Liver (tissue), 9 donors: Measurements from ENCODE around the gene LAD1. TPM values are rescaled to one million over a fixed set of nuclear protein-coding genes. Genes with fewer than 3 reads are reported as not detected.

Experiments
- DNase-seq: peaks from one replicate; pipeline ENCODE4 v3.0.0-alpha.2; 2017; ENCODE audit warnings: low spot score
- H3K27ac ChIP-seq, 2 donors: one replicate each; pipeline ENCODE4 v1.7.0; 2013; ENCODE audit warnings: inconsistent platforms in 2 of 2, low read length in 2 of 2, control low read depth in 1 of 2, low read depth in 1 of 2, mild to moderate bottlenecking in 1 of 2
- H3K27me3 ChIP-seq, 4 donors: one replicate each; pipeline versions ENCODE4 v1.6.1 to v1.7.0; 2013; ENCODE audit warnings: low read length in 3 of 4, inconsistent platforms in 1 of 4, mild to moderate bottlenecking in 1 of 4, moderate library complexity in 1 of 4; ENCODE audit not compliant: control insufficient read depth in 4 of 4, insufficient read depth in 4 of 4
- H3K36me3 ChIP-seq, 4 donors: one replicate each; pipeline versions ENCODE4 v1.6.1 to v1.7.0; 2013; ENCODE audit warnings: low read length in 3 of 4, mild to moderate bottlenecking in 3 of 4, low read depth in 1 of 4, moderate library complexity in 1 of 4; ENCODE audit not compliant: control insufficient read depth in 4 of 4, insufficient read depth in 3 of 4
- H3K4me1 ChIP-seq, 4 donors: one replicate each; pipeline versions ENCODE4 v1.6.1 to v1.7.0; 2013; ENCODE audit warnings: low read length in 3 of 4, mild to moderate bottlenecking in 3 of 4, moderate library complexity in 1 of 4; ENCODE audit not compliant: control insufficient read depth in 4 of 4, insufficient read depth in 4 of 4
- H3K4me3 ChIP-seq, 3 donors: one replicate each; pipeline versions ENCODE4 v1.6.1 to v1.7.0; 2013; ENCODE audit warnings: low read length in 3 of 3, control low read depth in 1 of 3, low read depth in 1 of 3, mild to moderate bottlenecking in 1 of 3
- H3K9ac ChIP-seq, 2 donors: one replicate each; pipeline ENCODE4 v1.7.0; 2013; ENCODE audit warnings: low read length in 2 of 2, mild to moderate bottlenecking in 2 of 2, moderate library complexity in 2 of 2, control low read depth in 1 of 2, low read depth in 1 of 2
- H3K9me3 ChIP-seq, 4 donors: one replicate each; pipeline versions ENCODE4 v1.6.1 to v1.7.0; 2013; ENCODE audit warnings: low read length in 3 of 4; ENCODE audit not compliant: control insufficient read depth in 4 of 4
- EGR1 ChIP-seq, 2 donors: IDR thresholded peaks; 2 replicates each; pipeline ENCODE4 v1.6.1; 2016 to 2018; ENCODE audit warnings: antibody characterized with exemption in 2 of 2, low read depth in 2 of 2
- FOXA1 ChIP-seq: IDR thresholded peaks from 2 replicates; pipeline ENCODE4 v1.6.1; 2016; ENCODE audit warnings: antibody characterized with exemption
- FOXA2 ChIP-seq: IDR thresholded peaks from 2 replicates; pipeline ENCODE4 v1.6.1; 2016; ENCODE audit warnings: antibody characterized with exemption
- GABPA ChIP-seq, 2 donors: IDR thresholded peaks in 1 of 2; conservative IDR thresholded peaks in 1 of 2; 2 replicates each; pipeline ENCODE4 v1.6.1; 2016; ENCODE audit warnings: antibody characterized with exemption in 2 of 2, mild to moderate bottlenecking in 1 of 2, moderate library complexity in 1 of 2
- HNF4A ChIP-seq, 2 donors: conservative IDR thresholded peaks; 2 replicates each; pipeline ENCODE4 v1.6.1; 2016; ENCODE audit warnings: antibody characterized with exemption in 2 of 2, mild to moderate bottlenecking in 2 of 2
- JUND ChIP-seq, 2 donors: IDR thresholded peaks; 2 replicates each; pipeline ENCODE4 v1.6.1; 2016; ENCODE audit warnings: antibody characterized with exemption in 2 of 2
- NR2F2 ChIP-seq: IDR thresholded peaks from 2 replicates; pipeline ENCODE4 v1.6.1; 2016; ENCODE audit warnings: antibody characterized with exemption
- RAD21 ChIP-seq, 2 donors: IDR thresholded peaks; 2 replicates each; pipeline ENCODE4 v1.6.1; 2016; ENCODE audit warnings: antibody characterized with exemption in 2 of 2, mild to moderate bottlenecking in 2 of 2
- RXRA ChIP-seq, 2 donors: IDR thresholded peaks; 2 replicates each; pipeline ENCODE4 v1.6.1; 2017 to 2018; ENCODE audit warnings: antibody characterized with exemption in 2 of 2, mild to moderate bottlenecking in 1 of 2
- SP1 ChIP-seq: IDR thresholded peaks from 2 replicates; pipeline ENCODE4 v1.6.1; 2018; ENCODE audit warnings: antibody characterized with exemption, mild to moderate bottlenecking
- TAF1 ChIP-seq: conservative IDR thresholded peaks from 2 replicates; pipeline ENCODE4 v1.6.1; 2016; ENCODE audit warnings: antibody characterized with exemption, mild to moderate bottlenecking
- YY1 ChIP-seq: IDR thresholded peaks from 2 replicates; pipeline ENCODE4 v1.6.1; 2016; ENCODE audit warnings: antibody characterized with exemption, mild to moderate bottlenecking
- WGBS: extraction: QIAGEN DNeasy Blood & Tissue Kit; methylation state at CpG from one replicate; pipeline ENCODE4 v1.1.7; 2013; 5-methylcytosine and 5-hydroxymethylcytosine counted together
- polyA plus RNA-seq, 2 donors: library from polyadenylated mRNA; stranded (reverse) in 1 of 2; unstranded in 1 of 2; fragments of 200-250 nt in 1 of 2; fragments of >200 nt in 1 of 2; fragmentation: Nextera tagmentation in 1 of 2; extraction: Ambion mirVana in 1 of 2; gene quantifications; one replicate each; pipeline versions ENCODE4 v1.2.1 to v1.2.3, GENCODE V29; 2013 to 2015
- total RNA-seq, 2 donors: library from RNA; depleted of rRNA; stranded (reverse); fragments of >200 nt; gene quantifications; one replicate each; pipeline ENCODE4 v1.2.3, GENCODE V29; 2014
- TF ChIP-seq, protein P1 (sequence below): fragments of 150-350 bp; IDR thresholded peaks from 2 replicates; pipeline ENCODE4 v1.5.1; 2017; ENCODE audit warnings: improper control_type of control experiment, low read depth, low read length; ENCODE audit not compliant: missing input control
- TF ChIP-seq, protein P2 (sequence below): IDR thresholded peaks from 2 replicates; pipeline ENCODE4 v1.6.1; 2016; ENCODE audit warnings: antibody characterized with exemption
- TF ChIP-seq, protein P3 (sequence below): IDR thresholded peaks from 2 replicates; pipeline ENCODE4 v1.6.1; 2016; ENCODE audit warnings: antibody characterized with exemption, mild to moderate bottlenecking
- TF ChIP-seq, protein P4 (sequence below): IDR thresholded peaks from 2 replicates; pipeline ENCODE4 v1.6.1; 2016; ENCODE audit warnings: antibody characterized with exemption
- TF ChIP-seq, protein P5 (sequence below): IDR thresholded peaks from 2 replicates; pipeline ENCODE4 v1.6.1; 2016; ENCODE audit warnings: antibody characterized with exemption
- donor health status: healthy.
- donor health status: healthy.
- donor health status: healthy.
- donor health status: healthy.
- donor health status: healthy.

LAD1 gene
- total and polyA plus RNA-seq, 4 donors: 3.4 to 13.7 (median 8.5) TPM

DNA sequence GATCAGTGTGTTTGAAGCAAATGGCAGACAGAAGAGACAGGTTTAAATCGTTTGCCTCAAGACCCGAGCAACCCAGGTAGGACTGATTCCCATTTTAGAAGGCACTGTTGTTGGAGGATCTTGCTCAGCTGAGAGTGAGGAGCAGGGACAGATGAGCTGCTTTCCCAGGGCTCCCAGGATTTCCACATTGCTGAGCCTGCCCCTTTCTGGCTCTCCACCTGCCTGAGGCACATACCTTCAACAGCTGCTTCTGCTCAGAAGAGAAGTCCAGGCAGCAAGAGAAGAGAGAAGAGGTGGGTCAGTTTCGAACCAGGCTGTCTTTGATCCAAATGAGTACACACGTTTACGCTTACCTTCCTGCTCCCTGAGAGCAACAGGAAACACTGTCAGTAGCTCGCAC lies 27.3 kb downstream of the LAD1 start:
- no peak for DNase-seq
- WGBS: 64% methylated on average over 6 of the region's 6 CpGs
- Histone ChIP-seq H3K9me3 (no peaks in the 10 kb centered on the region), H3K9ac (no peak overlapping the region), H3K36me3 (no peaks in the 10 kb centered on the region), H3K27me3 (peaks cover 0 to 5% (median 2%) of the 10 kb centered on the region in 4 donors), H3K27ac (no peak overlapping the region), H3K4me3 (no peak overlapping the region), H3K4me1 (no peaks in the 10 kb centered on the region)
- TF ChIP-seq, protein P1, sequence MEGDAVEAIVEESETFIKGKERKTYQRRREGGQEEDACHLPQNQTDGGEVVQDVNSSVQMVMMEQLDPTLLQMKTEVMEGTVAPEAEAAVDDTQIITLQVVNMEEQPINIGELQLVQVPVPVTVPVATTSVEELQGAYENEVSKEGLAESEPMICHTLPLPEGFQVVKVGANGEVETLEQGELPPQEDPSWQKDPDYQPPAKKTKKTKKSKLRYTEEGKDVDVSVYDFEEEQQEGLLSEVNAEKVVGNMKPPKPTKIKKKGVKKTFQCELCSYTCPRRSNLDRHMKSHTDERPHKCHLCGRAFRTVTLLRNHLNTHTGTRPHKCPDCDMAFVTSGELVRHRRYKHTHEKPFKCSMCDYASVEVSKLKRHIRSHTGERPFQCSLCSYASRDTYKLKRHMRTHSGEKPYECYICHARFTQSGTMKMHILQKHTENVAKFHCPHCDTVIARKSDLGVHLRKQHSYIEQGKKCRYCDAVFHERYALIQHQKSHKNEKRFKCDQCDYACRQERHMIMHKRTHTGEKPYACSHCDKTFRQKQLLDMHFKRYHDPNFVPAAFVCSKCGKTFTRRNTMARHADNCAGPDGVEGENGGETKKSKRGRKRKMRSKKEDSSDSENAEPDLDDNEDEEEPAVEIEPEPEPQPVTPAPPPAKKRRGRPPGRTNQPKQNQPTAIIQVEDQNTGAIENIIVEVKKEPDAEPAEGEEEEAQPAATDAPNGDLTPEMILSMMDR: no peak
- TF ChIP-seq RAD21 (IDR thresholded peaks at IDR 0.05) (no peak), GABPA (IDR thresholded peaks at IDR 0.05 in 1 of 2, conservative IDR thresholded peaks at IDR 0.05 in 1 of 2) (no peak), TAF1 (no peak), EGR1 (IDR thresholded peaks at IDR 0.05; ENCODE audit: low read depth in 2 of 2) (no peak), YY1 (no peak), SP1 (no peak), FOXA2 (no peak), HNF4A (conservative IDR thresholded peaks at IDR 0.05) (no peak), RXRA (IDR thresholded peaks at IDR 0.05) (no peak), NR2F2 (no peak), FOXA1 (no peak)
- TF ChIP-seq, protein P2, sequence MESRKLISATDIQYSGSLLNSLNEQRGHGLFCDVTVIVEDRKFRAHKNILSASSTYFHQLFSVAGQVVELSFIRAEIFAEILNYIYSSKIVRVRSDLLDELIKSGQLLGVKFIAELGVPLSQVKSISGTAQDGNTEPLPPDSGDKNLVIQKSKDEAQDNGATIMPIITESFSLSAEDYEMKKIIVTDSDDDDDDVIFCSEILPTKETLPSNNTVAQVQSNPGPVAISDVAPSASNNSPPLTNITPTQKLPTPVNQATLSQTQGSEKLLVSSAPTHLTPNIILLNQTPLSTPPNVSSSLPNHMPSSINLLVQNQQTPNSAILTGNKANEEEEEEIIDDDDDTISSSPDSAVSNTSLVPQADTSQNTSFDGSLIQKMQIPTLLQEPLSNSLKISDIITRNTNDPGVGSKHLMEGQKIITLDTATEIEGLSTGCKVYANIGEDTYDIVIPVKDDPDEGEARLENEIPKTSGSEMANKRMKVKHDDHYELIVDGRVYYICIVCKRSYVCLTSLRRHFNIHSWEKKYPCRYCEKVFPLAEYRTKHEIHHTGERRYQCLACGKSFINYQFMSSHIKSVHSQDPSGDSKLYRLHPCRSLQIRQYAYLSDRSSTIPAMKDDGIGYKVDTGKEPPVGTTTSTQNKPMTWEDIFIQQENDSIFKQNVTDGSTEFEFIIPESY: no peak
- TF ChIP-seq, protein P3, sequence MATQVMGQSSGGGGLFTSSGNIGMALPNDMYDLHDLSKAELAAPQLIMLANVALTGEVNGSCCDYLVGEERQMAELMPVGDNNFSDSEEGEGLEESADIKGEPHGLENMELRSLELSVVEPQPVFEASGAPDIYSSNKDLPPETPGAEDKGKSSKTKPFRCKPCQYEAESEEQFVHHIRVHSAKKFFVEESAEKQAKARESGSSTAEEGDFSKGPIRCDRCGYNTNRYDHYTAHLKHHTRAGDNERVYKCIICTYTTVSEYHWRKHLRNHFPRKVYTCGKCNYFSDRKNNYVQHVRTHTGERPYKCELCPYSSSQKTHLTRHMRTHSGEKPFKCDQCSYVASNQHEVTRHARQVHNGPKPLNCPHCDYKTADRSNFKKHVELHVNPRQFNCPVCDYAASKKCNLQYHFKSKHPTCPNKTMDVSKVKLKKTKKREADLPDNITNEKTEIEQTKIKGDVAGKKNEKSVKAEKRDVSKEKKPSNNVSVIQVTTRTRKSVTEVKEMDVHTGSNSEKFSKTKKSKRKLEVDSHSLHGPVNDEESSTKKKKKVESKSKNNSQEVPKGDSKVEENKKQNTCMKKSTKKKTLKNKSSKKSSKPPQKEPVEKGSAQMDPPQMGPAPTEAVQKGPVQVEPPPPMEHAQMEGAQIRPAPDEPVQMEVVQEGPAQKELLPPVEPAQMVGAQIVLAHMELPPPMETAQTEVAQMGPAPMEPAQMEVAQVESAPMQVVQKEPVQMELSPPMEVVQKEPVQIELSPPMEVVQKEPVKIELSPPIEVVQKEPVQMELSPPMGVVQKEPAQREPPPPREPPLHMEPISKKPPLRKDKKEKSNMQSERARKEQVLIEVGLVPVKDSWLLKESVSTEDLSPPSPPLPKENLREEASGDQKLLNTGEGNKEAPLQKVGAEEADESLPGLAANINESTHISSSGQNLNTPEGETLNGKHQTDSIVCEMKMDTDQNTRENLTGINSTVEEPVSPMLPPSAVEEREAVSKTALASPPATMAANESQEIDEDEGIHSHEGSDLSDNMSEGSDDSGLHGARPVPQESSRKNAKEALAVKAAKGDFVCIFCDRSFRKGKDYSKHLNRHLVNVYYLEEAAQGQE: no peak
- TF ChIP-seq, protein P4, sequence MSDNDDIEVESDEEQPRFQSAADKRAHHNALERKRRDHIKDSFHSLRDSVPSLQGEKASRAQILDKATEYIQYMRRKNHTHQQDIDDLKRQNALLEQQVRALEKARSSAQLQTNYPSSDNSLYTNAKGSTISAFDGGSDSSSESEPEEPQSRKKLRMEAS: no peak

DNA sequence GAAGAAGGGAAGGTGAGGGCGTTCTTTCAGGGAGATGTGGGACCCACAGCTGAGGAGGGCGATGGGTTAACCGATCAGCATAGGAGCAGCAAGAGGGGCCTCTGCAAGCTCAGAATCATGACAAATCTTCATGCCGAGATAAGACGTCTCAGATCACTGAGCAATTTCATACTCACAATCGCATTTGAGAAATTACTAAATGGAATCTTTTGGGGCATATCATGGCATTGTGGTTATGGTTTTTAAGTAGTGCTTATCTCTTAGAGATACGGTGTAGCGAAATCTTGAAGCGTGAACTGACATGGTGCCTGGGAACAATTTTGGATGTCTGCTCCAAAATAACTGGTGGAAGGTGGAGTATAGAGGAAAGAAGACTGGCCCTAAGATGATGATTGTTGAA lies 27.8 kb downstream of the LAD1 start:
- Histone ChIP-seq H3K27me3 (peaks cover 0 to 5% (median 2%) of the 10 kb centered on the region in 4 donors), H3K9ac (no peak overlapping the region)
- TF ChIP-seq YY1 (no peak), TAF1 (no peak), GABPA (IDR thresholded peaks at IDR 0.05 in 1 of 2, conservative IDR thresholded peaks at IDR 0.05 in 1 of 2) (no peak), JUND (IDR thresholded peaks at IDR 0.05) (no peak), SP1 (no peak), FOXA1 (no peak), EGR1 (IDR thresholded peaks at IDR 0.05; ENCODE audit: low read depth in 2 of 2) (no peak), RXRA (IDR thresholded peaks at IDR 0.05) (no peak), HNF4A (conservative IDR thresholded peaks at IDR 0.05) (no peak), RAD21 (IDR thresholded peaks at IDR 0.05) (no peak), FOXA2 (no peak), NR2F2 (no peak)
- TF ChIP-seq, protein P4: no peak
- TF ChIP-seq, protein P5, sequence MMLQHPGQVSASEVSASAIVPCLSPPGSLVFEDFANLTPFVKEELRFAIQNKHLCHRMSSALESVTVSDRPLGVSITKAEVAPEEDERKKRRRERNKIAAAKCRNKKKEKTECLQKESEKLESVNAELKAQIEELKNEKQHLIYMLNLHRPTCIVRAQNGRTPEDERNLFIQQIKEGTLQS: no peak
- TF ChIP-seq, protein P2: no peak
- TF ChIP-seq, protein P3: no peak

More for the DNA sequence above, 27.8 kb downstream of the LAD1 start:
- no peaks in the 10 kb centered on the region for H3K4me1 ChIP-seq
- H3K36me3 ChIP-seq: no peaks in the 10 kb centered on the region
- WGBS: 78% methylated on average over 9 of the region's 9 CpGs
- H3K9me3 ChIP-seq: no peaks in the 10 kb centered on the region
- H3K4me3 ChIP-seq: no peak overlapping the region
- H3K27ac ChIP-seq: no peak overlapping the region
- DNase-seq: no peak
